ENCODE results near the gene SLC6A12.
A peak's percentile ranks its signal among the peaks of the same experiment; 100 is the strongest.

SLC6A12 gene

DNA sequence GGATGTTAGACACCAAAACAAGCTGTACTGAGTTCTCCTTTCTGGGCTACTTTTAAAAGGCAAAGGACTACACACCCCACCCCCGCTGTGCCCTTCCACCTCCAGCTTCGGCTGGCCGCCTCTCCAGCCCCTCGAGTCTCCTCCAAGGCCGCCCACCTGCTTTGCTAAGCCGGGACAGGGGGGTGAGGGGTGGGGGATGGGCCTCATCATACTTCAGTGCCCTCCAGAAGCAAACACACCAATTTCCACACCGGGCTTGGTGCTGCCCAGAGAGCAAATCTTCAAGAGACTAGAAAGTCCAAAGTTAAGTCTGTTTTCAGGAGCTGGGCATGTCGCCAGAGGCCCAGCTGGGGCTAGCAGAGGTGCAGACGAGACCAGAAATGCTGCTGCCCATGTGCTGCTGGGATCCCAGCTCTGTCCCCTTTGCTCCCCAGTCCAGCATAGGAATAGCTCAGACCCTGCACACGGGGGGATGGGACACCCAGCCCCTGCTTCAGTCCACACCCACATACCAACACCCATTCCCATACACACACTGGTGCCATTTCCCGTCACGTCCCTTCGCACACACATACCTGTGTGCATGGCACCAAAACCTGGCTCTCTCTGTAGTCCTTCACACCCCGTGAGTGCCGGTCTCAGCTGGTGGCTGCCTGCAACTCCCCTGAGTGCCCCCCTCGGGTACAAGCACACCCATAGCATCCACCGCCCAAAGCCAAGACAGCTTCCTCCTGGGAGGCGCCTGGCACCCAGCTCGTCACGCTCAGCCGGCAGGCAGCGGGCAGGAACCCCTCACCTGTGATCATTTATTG, 1.0 kb downstream of the SLC6A12 start:
- no peak for DNase-seq

DNA sequence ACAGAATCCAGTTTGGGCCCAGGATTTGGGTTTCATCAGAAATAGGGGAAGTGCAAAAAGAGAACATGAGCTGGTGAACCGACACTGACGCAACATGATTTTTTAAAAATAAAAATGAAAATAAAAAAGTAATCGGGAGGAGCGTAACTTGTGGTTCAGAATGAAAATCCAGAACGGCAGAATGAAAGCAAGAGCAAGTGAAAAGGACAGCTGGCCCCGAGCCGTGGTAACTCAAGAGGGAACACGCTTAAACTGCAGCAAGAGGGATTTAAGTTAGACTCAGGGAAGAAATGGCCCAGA, 1.6 kb downstream of the SLC6A12 start:
- DNase-seq: peak; percentile 87

DNA sequence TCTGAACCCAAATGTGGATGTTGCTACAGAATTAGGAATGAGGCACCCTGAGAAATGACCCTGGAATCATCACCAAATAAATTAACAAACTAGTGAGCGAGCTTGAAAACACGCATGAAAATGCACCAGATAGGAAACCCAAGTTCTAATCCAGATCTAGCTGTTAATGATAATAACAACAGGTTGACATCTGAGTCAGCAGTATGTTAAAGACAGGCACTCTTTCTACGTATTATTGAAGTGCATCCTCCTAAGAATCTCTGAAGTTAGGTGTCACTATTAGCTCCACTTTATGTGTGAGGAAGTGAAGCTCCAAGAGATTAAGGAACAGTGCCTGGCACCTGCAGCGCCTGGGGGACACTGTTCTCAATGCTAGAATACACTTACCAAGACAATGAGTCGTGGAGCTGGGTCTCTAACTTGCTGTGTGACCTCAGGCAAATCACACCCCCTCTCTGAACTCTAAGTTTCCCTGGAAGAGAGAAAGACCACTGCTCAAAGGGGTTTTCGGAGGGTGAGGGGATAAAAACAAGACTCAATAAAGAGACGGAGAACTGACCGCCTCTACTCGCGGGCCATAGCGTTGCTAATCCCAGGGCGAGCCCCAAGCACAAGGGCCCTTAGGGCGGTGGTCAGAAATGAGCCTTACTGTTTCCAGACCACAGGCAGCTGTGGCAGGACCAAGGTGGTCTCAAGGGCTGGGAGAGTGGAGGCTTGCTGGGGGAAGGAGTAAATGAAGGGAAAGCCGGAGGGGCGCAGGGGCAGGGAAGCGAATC, 2.1 kb downstream of the SLC6A12 start:
- peak; percentile 43 for DNase-seq

DNA sequence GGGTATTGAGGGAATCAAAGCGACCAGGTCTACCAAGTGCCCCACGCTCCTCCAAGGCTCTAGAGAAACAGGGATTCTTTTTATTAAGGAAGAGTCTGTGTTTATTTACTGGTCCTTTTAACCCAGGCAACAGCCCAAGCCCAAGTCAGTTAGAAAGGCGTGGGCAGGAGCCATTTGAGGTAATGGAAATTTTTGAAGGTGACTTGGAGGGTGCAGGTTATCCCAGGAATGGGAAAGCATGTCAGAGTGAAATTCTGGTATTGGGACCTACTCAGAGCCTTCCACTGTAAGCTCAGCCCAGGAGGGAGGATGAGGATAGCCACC, 2.9 kb downstream of the SLC6A12 start:
- no peak for DNase-seq

DNA sequence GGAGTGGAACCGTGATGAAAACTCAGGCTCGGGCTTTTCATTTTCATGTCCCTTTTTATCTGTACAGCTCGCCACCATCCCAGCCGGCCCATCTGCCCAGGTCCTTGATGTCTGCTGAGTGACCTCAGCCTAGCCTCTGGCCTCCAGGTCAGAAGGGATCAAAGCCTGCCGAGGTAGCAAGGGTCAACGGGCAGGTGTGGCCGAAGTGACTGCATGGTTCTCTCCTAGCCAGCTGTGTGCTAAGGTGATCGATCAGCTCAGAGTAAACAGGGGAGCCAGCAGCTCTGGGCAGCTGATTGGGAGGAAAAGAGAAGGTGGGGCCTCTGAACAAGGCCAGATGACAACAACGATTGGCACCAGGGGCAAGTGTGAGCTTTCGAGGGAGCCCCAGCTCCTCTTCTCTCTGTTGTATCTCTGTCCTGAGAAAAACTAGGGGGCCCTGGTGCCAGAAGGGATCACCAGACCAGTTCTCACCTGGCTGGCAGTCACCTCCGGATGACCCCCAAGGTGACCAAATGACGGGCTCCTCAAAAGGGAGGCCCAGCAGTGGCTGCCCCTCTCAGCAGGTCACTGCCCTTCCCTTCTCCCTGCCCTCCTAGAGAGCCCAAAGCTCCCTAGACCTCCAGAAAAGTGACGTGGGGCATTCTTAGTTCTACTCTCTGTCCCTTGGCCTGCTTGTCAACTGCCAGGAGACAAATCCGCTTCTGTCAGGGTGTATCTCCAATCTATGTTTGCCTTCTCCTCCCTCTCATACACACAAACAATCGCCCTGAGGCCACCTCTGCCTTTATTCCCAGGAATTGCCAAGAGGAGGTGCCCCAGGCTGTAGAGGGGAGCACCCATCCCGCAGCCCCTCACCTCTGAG, 3.4 kb downstream of the SLC6A12 start:
- DNase-seq: no peak

DNA sequence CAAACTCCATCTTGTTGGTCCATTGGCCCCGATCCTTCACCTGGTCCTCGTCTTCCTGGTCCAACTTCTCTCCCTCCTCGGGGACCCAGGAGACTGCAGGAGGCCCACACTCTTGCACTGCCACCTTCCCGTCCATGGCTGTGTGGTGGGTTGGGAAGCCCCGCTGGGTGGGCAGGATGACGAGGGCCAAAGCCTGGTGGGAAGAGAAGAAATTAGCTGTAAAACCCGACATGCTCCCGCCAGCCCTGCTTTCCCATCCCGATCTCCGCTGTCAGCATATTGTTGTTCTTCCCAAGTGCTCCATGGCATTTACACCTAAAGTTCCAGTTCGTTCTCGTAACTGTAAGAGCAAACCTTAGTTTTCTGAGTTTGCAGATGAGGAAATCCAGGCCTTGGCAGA, 4.1 kb downstream of the SLC6A12 start:
- DNase-seq: no peak

DNA sequence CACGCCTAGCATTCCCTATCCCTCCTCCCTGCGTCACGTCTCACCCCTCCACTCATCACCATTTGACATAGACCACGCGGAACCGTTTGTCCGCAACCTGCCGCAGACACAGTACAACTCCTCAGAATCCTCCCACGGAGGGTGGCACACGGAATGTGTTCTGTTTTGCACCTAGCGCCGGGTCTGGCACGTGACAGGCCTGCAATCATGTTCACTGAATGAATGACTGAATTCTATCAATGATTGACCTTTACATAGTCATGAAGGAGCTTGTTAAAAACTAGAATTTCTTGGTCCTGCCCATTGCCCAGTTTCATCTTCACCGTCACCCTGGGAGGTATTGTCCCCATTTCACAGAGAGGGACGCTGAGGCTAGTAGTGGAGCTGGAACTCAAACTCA, 4.7 kb downstream of the SLC6A12 start:
- DNase-seq: no peak

DNA sequence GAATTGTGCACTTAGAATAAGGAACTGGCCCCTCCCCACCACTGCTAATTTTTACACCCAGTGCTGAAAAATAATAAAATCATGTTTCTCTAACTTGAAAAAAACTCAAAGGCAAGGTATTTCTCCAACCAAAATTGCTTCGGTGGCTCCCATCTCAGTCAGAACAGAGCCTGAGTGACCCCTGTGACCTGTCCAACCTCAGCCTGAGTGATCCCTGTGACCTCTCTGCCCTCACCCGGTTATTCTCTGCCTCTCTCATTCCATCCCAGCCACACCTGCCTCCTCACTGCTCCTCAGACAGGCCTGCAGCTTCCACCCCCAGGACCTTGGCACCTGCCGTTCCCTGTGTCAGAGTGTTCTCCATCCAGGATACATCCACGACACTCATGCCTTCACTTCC, 5.1 kb downstream of the SLC6A12 start:
- no peak for DNase-seq

DNA sequence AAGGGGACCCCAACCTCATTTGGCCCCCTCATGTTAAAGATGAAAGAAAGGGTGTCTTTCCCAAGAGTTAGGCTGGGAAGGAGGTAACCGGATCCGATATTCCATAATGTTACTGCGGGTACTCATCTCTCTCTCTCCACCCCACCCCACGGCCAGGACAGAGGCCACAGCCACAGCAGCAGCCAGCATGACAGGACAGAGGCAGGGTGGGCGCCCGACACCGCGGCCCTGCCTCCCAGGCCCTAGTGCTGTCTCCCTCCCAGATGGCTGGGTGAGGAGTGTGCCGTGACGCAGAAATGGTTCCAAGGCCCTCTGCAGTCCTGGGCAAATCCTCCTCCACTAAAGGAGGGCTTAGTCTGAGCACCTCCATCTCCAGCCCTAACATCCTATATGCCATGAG, 6.2 kb downstream of the SLC6A12 start:
- no peak for DNase-seq

DNA sequence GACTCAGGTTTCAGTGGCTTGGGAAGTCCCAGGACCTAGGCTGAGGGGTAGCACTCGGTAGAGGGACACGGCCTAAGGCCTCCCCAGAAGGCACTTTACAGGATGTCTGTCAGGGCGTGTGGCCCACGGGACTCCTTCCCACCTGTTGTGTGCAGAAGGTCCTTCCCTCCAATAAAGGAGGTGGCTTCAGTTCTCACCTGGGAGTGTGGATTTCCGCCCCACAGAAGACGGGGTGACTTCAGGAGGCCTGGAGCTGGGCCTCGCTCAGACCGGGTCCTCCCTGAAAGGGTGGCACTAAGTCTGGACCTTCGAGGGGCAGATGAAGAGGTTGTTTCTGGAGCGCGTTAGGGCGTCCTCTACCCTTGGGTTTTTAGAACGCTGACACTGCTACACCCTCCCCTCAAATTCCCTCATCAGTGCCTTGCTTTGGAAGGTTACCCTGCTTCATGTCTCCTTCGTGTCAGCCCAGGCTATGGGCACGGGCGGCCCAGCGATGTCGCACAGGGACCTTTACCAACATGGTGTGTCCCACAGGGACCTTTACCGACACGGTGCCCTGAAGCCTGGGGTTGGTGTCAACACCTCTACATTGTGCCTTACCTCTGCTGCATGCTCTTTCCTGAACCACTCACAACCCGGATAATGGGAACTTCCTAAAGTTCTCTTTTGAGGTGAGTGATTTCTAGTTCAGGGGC, 7.1 kb downstream of the SLC6A12 start:
- no peak for DNase-seq

DNA sequence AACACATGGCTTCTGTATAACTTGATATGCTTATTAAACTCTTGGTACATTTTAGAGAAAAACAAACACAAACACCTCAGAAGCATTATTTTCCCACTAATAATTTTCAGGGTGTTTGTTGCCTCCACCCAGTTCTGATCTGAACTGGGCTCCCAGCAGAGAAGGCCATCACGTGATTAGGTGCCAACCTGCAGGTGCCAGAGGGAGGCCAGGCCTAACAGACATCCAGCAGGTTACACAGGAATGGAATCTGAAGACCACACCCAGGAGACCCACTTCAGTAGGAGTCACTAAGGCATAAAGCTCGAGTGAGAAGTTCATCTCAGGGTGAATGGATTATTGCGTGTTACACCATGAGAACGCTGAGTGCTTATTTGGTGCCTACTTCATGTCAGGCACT, 8.9 kb downstream of the SLC6A12 start:
- no peak for DNase-seq

DNA sequence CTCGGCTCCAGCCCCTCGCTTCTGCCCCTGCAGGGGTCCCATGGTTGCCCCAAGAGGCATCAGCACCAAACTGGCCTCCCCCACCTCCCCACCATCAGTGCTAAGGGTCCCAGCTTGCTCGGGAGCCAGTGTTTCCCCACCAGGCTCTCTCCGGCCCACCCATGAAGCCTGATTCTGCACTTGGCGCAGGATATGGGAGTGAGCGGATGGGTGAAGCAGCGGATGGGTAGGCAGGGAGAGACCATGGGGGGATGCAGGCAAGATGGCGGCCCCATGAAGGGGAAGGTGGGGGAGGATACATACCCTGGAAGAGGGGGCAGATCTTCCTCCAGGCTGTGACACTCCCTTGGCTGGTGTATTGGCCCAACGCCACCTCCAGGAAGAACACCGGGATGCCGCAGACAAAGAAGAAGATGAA, 9.7 kb downstream of the SLC6A12 start:
- DNase-seq: no peak

DNA sequence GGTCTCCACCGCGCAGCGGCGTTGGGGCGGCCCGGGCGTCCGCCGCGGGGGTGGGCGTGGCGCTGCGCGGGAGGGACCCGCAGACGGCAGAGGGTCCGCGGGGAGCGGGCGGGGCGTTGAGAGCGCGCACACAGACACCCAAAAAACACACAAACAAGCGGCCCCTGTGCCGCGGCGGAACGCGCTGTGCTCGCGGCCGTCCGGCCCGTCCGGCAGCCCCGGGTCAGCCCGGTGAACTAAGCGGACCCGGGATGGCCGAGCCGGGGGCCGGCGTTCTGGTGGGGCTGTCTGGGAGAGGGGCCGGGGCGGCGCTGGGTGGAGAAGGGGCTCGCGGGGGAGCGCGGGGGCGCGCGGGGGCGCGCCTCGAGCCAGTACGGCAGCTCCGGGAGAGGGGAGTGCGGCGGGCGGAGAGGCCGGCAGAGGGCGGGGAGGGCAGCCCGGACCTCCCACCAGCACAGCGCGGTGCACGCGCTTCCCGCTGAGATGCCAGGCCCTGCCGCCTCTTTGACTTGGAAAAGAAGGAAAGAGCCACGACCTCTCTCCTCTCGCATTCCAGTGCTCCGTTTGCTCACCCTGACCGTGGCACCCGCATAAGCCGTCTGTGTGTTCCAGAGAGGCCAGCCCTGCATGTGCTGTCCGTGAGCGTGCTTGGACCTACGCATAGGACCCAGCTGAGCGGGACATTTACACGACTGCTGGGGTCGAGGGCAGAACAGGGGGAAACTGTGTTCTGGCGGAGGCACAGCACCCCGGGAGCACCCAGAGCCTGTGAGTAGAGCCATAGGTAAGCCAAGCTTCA, 10.3 kb downstream of the SLC6A12 start:
- no peak for DNase-seq

DNA sequence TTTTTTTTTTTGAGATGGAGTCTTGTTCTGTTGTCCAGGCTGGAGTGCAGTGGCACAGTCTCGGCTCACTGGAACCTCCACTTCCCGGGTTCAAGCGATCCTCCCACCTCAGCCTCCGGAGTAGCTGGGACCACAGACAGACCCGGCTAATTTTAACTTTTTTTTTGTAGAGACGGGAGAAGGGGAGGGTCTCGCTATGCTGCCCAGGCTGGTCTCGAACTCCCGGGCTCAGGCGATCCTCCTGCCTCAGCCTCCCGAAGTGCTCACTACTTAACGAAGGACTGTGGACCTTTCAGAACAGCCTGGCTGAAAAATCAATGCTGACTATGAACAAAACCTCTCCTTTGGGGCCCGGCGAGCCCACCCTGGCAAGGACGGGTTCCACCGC, 10.9 kb downstream of the SLC6A12 start:
- no peak for DNase-seq

DNA sequence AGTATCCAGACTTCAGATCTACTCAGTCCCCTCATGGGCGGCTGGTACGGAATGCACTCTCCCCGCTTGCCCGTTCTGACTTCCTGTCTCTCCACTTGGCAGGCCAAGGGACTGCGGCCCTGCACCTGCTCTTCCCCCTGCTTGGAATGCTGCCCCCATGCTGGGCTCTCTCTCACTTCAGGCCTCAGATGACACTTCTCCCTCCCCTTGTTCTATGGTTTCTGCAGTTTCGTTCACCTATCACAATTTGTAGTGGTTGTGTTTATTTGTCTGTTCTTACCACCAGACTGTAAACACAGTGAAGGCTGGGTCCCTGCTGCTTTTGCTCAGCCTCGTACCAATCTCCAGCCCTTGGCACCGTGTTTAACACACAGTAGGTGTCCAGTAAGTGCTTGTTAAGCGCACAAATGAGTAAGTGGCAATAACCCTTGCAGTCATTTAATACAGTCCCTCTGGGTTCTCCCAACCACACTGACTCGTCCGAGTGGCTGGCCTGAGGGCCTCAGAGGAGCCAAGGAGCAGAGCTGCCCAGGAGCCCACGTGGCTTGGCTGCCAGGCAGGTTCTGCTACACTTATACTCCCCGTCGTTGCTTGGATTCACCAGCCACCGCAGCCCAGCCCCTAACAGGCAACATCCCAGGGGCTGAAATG, 11.8 kb downstream of the SLC6A12 start:
- DNase-seq: no peak

DNA sequence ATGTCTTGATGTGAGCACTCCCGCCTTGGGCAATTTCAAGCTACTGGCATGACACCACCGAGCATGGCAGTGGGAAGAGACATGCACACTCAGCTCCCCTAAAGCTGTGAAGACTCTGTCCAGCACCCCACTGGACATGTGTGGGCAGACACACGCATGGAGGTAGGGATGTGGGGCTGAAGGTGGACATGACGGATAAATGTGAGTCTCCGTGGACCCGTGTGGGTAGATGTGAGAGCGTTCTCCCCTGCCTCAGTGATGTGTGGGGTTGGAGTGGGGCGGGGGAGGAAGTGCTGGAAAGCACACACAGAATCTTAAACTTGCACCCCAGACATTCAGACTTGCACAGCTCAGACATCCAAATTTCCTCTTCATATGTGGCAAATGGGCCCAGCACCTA, 12.6 kb downstream of the SLC6A12 start:
- no peak for DNase-seq

DNA sequence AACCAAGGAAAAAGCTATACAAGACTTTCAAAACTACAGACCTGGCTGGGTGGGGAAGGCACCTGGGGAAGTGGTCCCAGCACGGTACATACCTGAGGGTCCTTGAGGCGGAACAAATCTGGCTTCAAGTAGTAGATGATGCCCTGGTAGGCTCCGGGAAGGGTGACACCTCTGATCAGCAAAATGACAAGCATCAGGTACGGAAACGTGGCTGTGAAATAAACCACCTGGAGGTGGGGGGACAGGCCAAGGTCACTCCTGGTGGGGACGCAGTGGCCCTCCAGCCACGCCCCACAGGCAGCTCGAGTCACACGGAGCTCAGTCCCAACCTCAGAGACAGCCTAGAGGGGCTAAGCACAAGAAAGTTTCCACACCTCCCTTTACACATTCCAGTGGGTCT, 15.3 kb downstream of the SLC6A12 start:
- DNase-seq: no peak

DNA sequence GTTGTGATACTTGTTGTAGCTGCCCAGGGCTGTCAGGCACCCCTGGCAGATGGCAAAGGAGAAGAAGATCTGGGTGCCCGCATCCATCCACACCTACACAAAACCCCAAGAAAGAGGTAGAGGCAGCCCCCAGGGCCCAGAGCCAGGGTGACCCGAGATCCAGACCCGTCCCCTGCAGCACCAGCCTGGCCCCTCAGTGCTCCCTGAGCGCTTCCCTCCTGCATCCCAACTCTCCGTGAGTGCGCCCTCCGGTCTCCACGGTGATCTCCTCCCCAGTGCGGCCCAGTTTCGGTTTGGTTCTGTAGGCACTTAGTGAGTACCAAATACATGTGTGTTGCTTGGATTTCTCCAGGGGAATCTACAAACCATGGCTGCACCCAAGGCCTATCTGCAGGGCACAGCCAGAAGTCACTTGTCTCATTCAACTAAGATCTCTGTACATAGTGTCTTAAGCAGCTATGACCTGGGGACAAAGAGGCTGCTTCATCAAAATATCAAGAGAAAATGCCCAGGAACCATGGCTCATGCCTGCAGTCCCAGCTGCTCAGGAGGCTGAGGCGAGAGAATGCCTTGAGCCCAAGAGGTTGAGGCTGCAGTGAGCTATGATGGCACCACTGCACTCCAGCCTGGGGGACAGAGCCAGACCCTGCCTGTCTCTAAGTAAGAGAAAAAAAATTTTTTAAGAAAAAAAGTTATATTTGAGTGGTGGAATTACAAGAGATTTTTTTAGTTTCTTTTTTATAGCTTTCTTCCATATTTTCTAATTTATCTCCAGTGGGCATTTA, 15.9 kb downstream of the SLC6A12 start:
- DNase-seq: no peak

DNA sequence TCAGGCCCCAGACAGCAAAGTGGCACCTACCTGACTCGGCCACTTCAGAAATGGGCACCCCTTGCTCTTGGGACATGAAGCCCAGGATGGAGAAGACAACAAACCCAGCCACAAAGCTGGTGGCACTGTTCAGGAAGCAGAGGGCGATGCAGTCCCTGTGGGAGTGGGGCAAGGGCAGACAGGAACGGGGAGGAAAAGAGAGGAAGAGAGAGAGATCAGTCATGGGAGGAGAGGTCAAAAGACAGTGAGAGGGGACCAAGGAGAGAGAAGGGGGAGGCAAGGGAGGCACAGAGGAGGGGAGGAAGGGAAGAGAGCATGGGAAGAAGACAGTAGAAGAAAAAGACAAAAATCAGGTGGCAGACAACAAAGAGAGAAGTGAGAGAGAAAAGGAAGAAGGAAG, 16.6 kb downstream of the SLC6A12 start:
- no peak for DNase-seq

DNA sequence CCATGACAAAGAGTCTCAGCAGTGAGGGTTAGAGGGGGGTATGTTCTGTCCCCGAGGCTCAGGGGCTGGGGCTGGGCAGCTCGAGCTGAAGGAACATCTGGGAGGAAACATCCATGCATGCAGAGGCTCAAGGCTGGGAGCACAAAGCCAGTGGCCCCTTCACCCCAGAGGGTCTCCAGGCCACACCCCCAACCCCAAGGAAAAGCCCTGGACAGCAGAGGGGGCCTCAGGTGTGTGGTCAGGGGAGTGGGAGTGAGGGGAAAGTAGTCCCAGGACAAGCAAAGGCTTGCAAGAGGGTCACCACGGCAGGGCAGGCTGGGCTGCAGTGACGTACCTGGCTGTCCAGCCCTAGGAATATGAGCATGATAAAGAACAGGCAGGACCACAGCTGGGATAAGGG, 17.5 kb downstream of the SLC6A12 start:
- DNase-seq: no peak

DNA sequence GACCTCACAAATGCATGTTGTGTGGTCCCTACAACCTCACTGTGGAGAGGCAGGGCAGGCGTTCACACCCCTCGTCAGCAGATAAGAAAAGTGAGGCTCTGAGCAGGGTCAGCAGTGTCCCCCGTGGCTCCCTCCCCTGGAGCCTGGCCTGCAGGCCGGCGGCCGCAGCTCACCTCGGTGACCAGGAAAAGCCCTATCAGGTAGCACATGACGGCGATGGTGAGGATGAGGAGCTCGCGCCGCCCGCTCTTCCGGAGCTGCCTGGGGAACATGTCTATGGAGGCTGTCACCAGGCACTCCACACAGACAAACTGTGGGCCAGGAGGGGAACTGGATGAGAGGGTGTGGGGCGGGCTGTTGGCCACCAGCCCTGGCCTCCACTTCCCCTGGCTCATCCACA, 18.0 kb downstream of the SLC6A12 start:
- no peak for DNase-seq
